ENCODE results near the gene FZD7.

The FZD7 gene

GRCh38 chr2:202056611-202057010, 23.0 kb downstream of the FZD7 start:
- H3K9me2 ChIP-seq (replicated peaks; ENCODE audit: low read depth, low read length): no peaks in the 10 kb centered on the region
- H3F3A ChIP-seq (ENCODE audit: low read depth): no peaks in the 10 kb centered on the region
- peak overlapping the region; percentile 64 for H2AFZ ChIP-seq (ENCODE audit: low read length)
- H3K79me2 ChIP-seq (ENCODE audit: insufficient read depth, low read length): no peaks in the 10 kb centered on the region
- no peaks in the 10 kb centered on the region for H3K27me3 ChIP-seq (ENCODE audit: insufficient read depth, low read length, poor library complexity, severe bottlenecking)
- no peaks in the 10 kb centered on the region for H3K36me3 ChIP-seq (ENCODE audit: insufficient read depth, low read length)
- no peaks in the 10 kb centered on the region for H3K9me3 ChIP-seq (ENCODE audit: insufficient read depth, low read depth, low read length)
- H3K4me1 ChIP-seq (ENCODE audit: insufficient read depth, low read length, poor library complexity, severe bottlenecking): peaks cover 3% of the 10 kb centered on the region
- peak overlapping the region; percentile 42 for H3K4me2 ChIP-seq (ENCODE audit: low read depth, low read length, poor library complexity, severe bottlenecking)
- TF ChIP-seq EZH2phosphoT487 (IDR thresholded peaks at IDR 0.05; ENCODE audit: borderline replicate concordance): no peak
- TF ChIP-seq, protein P1, sequence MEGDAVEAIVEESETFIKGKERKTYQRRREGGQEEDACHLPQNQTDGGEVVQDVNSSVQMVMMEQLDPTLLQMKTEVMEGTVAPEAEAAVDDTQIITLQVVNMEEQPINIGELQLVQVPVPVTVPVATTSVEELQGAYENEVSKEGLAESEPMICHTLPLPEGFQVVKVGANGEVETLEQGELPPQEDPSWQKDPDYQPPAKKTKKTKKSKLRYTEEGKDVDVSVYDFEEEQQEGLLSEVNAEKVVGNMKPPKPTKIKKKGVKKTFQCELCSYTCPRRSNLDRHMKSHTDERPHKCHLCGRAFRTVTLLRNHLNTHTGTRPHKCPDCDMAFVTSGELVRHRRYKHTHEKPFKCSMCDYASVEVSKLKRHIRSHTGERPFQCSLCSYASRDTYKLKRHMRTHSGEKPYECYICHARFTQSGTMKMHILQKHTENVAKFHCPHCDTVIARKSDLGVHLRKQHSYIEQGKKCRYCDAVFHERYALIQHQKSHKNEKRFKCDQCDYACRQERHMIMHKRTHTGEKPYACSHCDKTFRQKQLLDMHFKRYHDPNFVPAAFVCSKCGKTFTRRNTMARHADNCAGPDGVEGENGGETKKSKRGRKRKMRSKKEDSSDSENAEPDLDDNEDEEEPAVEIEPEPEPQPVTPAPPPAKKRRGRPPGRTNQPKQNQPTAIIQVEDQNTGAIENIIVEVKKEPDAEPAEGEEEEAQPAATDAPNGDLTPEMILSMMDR (conservative IDR thresholded peaks at IDR 0.05; ENCODE audit: low read length): peak; percentile 69
- no peak overlapping the region for H3K9ac ChIP-seq (ENCODE audit: low read depth, low read length, poor library complexity, severe bottlenecking)
- no peak overlapping the region for H3K4me3 ChIP-seq (ENCODE audit: low read length, poor library complexity, severe bottlenecking)
- H4K20me1 ChIP-seq (ENCODE audit: insufficient read depth, low read length, poor library complexity, severe bottlenecking): no peaks in the 10 kb centered on the region

DNA sequence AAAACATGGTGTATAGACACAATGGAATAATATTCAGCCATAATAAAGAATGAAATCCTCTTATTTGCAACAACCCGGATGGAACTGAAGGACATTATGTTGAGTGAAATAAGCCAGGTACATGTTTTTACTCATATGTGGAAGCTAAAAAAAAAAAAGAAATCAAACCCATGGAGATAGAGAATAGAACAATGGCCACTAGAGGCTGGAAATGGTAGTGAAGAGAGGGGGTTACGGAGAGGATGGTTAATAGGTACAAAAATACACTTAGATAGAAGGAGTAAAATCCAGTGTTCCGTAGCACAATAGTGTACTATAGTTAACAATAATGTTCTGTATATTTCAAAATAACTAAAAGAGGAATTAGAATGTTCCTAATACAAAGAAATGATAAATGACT, 26.6 kb downstream of the FZD7 start:
- Histone ChIP-seq H3K27me3 (ENCODE audit: insufficient read depth, low read length, poor library complexity, severe bottlenecking) (no peaks in the 10 kb centered on the region), H4K20me1 (ENCODE audit: insufficient read depth, low read length, poor library complexity, severe bottlenecking) (no peaks in the 10 kb centered on the region), H3K9ac (ENCODE audit: low read depth, low read length, poor library complexity, severe bottlenecking) (no peak overlapping the region), H3K79me2 (ENCODE audit: insufficient read depth, low read length) (no peaks in the 10 kb centered on the region), H3K4me3 (ENCODE audit: low read length, poor library complexity, severe bottlenecking) (no peak overlapping the region), H3F3A (ENCODE audit: low read depth) (no peaks in the 10 kb centered on the region), H3K9me3 (ENCODE audit: insufficient read depth, low read depth, low read length) (no peaks in the 10 kb centered on the region), H3K36me3 (ENCODE audit: insufficient read depth, low read length) (no peaks in the 10 kb centered on the region), H3K4me2 (ENCODE audit: low read depth, low read length, poor library complexity, severe bottlenecking) (no peak overlapping the region), H3K9me2 (replicated peaks; ENCODE audit: low read depth, low read length) (no peaks in the 10 kb centered on the region), H3K4me1 (ENCODE audit: insufficient read depth, low read length, poor library complexity, severe bottlenecking) (peaks cover 3% of the 10 kb centered on the region), H2AFZ (ENCODE audit: low read length) (no peak overlapping the region)
- TF ChIP-seq, protein P1 (conservative IDR thresholded peaks at IDR 0.05; ENCODE audit: low read length): peak; percentile 57
- TF ChIP-seq EZH2phosphoT487 (IDR thresholded peaks at IDR 0.05; ENCODE audit: borderline replicate concordance): no peak

DNA sequence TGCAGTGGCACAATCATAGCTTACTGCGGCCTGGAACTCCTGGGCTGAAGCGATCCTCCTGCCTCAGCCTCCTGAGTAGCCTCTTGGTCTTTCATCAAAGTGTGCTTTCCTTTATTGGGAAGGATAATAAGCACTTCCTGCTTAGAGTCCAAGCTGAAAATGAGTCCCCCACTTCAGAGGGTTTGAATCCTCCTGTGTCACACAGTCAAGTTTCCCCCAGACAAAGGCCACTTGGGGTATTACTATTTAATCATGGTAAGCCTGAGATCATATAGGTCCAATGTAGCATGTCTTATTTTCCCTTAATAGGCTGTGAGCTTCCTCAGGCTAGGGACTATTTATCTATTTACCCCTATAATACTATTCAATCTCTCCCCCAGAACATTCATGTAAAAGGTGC, 28.0 kb downstream of the FZD7 start:
- H4K20me1 ChIP-seq (ENCODE audit: insufficient read depth, low read length, poor library complexity, severe bottlenecking): no peaks in the 10 kb centered on the region
- no peaks in the 10 kb centered on the region for H3K36me3 ChIP-seq (ENCODE audit: insufficient read depth, low read length)
- no peaks in the 10 kb centered on the region for H3K9me2 ChIP-seq (replicated peaks; ENCODE audit: low read depth, low read length)

More for the DNA sequence above, 28.0 kb downstream of the FZD7 start:
- H3K9me3 ChIP-seq (ENCODE audit: insufficient read depth, low read depth, low read length): no peaks in the 10 kb centered on the region
- TF ChIP-seq, protein P1 (conservative IDR thresholded peaks at IDR 0.05; ENCODE audit: low read length): no peak
- TF ChIP-seq EZH2phosphoT487 (IDR thresholded peaks at IDR 0.05; ENCODE audit: borderline replicate concordance): no peak
- no peak overlapping the region for H3K4me3 ChIP-seq (ENCODE audit: low read length, poor library complexity, severe bottlenecking)
- H2AFZ ChIP-seq (ENCODE audit: low read length): peak overlapping the region; percentile 35; the same call in 1 of the 2 replicates
- peaks cover 3% of the 10 kb centered on the region for H3K4me1 ChIP-seq (ENCODE audit: insufficient read depth, low read length, poor library complexity, severe bottlenecking)
- H3K4me2 ChIP-seq (ENCODE audit: low read depth, low read length, poor library complexity, severe bottlenecking): no peak overlapping the region
- no peaks in the 10 kb centered on the region for H3K27me3 ChIP-seq (ENCODE audit: insufficient read depth, low read length, poor library complexity, severe bottlenecking)
- H3K79me2 ChIP-seq (ENCODE audit: insufficient read depth, low read length): no peaks in the 10 kb centered on the region
- no peak overlapping the region for H3K9ac ChIP-seq (ENCODE audit: low read depth, low read length, poor library complexity, severe bottlenecking)
- no peaks in the 10 kb centered on the region for H3F3A ChIP-seq (ENCODE audit: low read depth)
